Measurements from ENCODE around the gene UBE2R2. TPM values are rescaled to one million over a fixed set of nuclear protein-coding genes. Genes with fewer than 3 reads are reported as not detected.

The UBE2R2 gene
- total and polyA plus RNA-seq, 7 donors = 20.3 to 62.9 (median 51.3) TPM

DNA sequence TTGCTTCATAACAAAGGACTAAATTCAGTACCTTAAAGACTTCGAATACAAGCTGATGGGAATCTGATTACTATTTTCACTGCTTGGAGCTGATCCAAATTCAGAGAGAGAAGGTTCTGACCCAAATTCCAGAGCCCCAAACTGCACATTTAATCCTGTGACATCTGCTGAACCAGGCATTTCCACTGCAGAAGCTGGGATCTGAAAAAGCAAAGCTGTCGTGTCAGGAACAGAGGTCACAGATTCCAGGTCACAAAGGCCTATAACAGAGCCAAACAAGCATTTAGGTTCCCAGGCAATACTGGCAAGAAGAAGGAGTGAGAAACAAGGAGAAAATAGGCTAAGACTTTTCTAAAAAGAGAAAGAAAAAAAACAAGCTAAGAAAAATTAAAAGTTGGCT lies 126.4 kb downstream of the UBE2R2 start:
- Histone ChIP-seq H3K27me3 (ENCODE audit: insufficient read depth in 3 of 3, low read length in 2 of 3) (no peaks in the 10 kb centered on the region), H3K27ac (peak overlapping the region; percentile 60), H3K4me3 (no peak overlapping the region), H3K9me3 (no peaks in the 10 kb centered on the region), H3K36me3 (ENCODE audit: insufficient read depth in 1 of 2, low read depth in 1 of 2) (peaks cover 12 to 81% of the 10 kb centered on the region in 2 donors), H3K4me1 (peaks cover 15% of the 10 kb centered on the region)
- TF ChIP-seq, protein P1, sequence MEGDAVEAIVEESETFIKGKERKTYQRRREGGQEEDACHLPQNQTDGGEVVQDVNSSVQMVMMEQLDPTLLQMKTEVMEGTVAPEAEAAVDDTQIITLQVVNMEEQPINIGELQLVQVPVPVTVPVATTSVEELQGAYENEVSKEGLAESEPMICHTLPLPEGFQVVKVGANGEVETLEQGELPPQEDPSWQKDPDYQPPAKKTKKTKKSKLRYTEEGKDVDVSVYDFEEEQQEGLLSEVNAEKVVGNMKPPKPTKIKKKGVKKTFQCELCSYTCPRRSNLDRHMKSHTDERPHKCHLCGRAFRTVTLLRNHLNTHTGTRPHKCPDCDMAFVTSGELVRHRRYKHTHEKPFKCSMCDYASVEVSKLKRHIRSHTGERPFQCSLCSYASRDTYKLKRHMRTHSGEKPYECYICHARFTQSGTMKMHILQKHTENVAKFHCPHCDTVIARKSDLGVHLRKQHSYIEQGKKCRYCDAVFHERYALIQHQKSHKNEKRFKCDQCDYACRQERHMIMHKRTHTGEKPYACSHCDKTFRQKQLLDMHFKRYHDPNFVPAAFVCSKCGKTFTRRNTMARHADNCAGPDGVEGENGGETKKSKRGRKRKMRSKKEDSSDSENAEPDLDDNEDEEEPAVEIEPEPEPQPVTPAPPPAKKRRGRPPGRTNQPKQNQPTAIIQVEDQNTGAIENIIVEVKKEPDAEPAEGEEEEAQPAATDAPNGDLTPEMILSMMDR (IDR thresholded peaks at IDR 0.05) = no peak
- intact Hi-C loops (cut with DNase I) = no loop called here
- 15 to 23% (median 16%) methylated on average over 2 of the region's 2 CpGs for WGBS, 3 donors
- no peak for DNase-seq
- ATAC-seq = no peak

DNA sequence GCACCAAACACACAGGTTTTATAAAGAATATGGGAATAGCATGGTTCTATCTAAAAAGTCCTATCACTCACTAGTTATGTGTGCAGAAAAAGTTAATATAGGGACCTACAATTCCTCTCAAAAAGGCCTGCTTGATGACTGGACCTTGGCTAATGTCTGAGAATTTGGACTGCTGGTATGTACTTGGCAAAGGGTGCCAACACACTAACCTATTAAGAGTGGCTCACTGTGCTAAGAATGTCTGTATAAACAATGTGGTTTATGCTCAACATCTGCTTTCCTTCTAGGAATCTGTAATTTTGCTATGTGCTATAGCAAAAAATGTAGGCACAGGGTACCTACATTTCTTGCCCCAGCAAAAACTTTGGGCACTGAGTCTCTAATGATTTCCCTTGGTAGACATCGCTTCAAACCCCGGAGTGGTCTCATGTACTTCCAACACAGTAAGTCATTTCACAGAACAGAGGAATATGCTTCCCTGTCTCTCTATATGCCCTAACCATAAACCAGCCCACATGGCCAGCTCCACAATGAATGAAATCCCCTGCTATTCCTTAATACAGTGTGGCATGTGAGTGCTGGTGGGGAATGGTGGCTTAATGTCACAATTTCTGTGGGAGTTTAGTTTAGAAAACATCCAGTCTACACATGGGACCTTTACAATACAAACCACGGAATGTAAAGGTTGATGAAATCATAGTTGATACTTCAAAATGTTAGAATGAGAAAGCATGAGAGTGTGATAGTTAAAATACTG lies 130.0 kb downstream of the UBE2R2 start:
- peaks cover 15% of the 10 kb centered on the region for H3K4me1 ChIP-seq
- intact Hi-C loops (cut with DNase I) = no loop called here
- no peaks in the 10 kb centered on the region for H3K27me3 ChIP-seq (ENCODE audit: insufficient read depth in 3 of 3, low read length in 2 of 3)
- WGBS, 3 donors = 96 to 98% (median 97%) methylated on average over 3 of the region's 3 CpGs
- DNase-seq = no peak
- ATAC-seq = peak in 1 of 4 donors; percentile 27
- H3K9me3 ChIP-seq = no peaks in the 10 kb centered on the region
- no peak overlapping the region for H3K27ac ChIP-seq
- H3K4me3 ChIP-seq = no peak overlapping the region
- peaks cover 15 to 65% of the 10 kb centered on the region in 2 donors for H3K36me3 ChIP-seq (ENCODE audit: insufficient read depth in 1 of 2, low read depth in 1 of 2)
- TF ChIP-seq, protein P1 (IDR thresholded peaks at IDR 0.05) = no peak

DNA sequence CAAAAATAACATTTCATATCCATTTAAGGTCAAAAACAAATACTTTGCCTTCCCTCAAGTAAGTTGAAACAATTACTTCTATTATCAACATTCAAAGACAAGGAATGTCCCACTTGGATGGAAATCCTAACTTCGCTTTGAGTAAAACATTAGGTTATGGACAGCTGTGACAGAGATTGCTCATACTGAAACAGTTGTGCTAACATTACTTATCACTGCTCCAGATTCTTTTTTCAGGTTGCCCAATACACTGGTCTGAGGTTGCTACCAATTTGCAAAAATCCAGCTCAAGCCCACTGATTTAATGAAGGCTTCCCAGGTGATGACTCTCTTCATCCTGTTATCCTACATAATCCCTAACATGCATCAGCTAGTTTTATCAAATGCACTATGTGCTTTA lies 133.4 kb downstream of the UBE2R2 start:
- TF ChIP-seq, protein P1 (IDR thresholded peaks at IDR 0.05) = no peak
- peaks cover 4 to 68% of the 10 kb centered on the region in 2 donors for H3K36me3 ChIP-seq (ENCODE audit: insufficient read depth in 1 of 2, low read depth in 1 of 2)
- WGBS, 3 donors = 93 to 100% (median 97%) methylated on average over 1 of the region's 1 CpG

DNA sequence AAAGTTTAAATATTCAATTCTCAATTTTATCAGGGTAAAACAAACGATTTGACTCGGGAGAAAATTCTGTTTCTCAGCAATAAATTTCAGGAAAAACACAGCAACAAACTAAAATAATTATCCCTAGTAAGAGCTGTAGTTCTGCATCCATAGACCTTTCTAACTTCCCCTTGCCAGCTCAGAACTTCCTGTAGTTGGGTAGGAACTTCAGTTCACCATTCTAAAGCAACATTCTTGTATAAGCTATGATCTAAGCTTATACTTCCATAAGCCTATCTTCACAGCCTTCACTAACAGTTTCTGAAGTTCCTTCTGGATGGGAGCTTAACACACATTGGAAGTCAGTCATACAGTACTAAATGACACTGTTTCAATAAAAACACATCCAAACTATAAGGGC lies 135.1 kb downstream of the UBE2R2 start:
- Histone ChIP-seq H3K4me1 (no peaks in the 10 kb centered on the region), H3K4me3 (no peak overlapping the region), H3K27me3 (ENCODE audit: insufficient read depth in 3 of 3, low read length in 2 of 3) (no peaks in the 10 kb centered on the region), H3K9me3 (no peaks in the 10 kb centered on the region), H3K27ac (peak overlapping the region; percentile 6), H3K36me3 (ENCODE audit: insufficient read depth in 1 of 2, low read depth in 1 of 2) (peaks cover 4 to 68% of the 10 kb centered on the region in 2 donors)
- TF ChIP-seq, protein P1 (IDR thresholded peaks at IDR 0.05) = no peak
- 89 to 98% (median 96%) methylated on average over 2 of the region's 2 CpGs for WGBS, 3 donors
- ATAC-seq = no peak
- DNase-seq = no peak
- intact Hi-C loops (cut with DNase I) = no loop called here

More for the DNA sequence above, 133.4 kb downstream of the UBE2R2 start:
- H3K27ac ChIP-seq = no peak overlapping the region
- H3K4me3 ChIP-seq = no peak overlapping the region
- intact Hi-C loops (cut with DNase I) = no loop called here
- no peaks in the 10 kb centered on the region for H3K27me3 ChIP-seq (ENCODE audit: insufficient read depth in 3 of 3, low read length in 2 of 3)
- ATAC-seq (peak in 2 of 4 donors; percentile 35 to 48), DNase-seq (no peak)
- H3K9me3 ChIP-seq = no peaks in the 10 kb centered on the region
- no peaks in the 10 kb centered on the region for H3K4me1 ChIP-seq

Data from psoas muscle (tissue), 8 donors.